HepG2 (cell line): ENCODE results near the gene HSPA5. TPM values are rescaled to one million over a fixed set of nuclear protein-coding genes. Genes with fewer than 3 reads are reported as not detected.
A peak's percentile ranks its signal among the peaks of the same experiment; 100 is the strongest.

Experiments used
- CREM ChIP-seq, 2 experiments: sonication (generic) in 1 of 2; formaldehyde crosslinking in 1 of 2; IDR thresholded peaks; 2 replicates each; pipeline versions ENCODE4 v1.4.0 to v1.6.1; 2016 to 2020; ENCODE audit warnings: antibody characterized with exemption in 1 of 2, mild to moderate bottlenecking in 1 of 2, missing genetic modification reagents in 1 of 2
- HNF4G ChIP-seq, 2 experiments: sonication (generic) in 1 of 2; formaldehyde crosslinking in 1 of 2; IDR thresholded peaks; 2 replicates each; pipeline versions ENCODE4 v1.4.0 to v1.6.1; 2011 to 2020; ENCODE audit warnings: borderline replicate concordance in 2 of 2, low read depth in 2 of 2, mild to moderate bottlenecking in 2 of 2, low read length in 1 of 2, missing genetic modification reagents in 1 of 2, moderate library complexity in 1 of 2
- KDM4B ChIP-seq: sonication (generic); formaldehyde crosslinking; IDR thresholded peaks from 2 replicates; pipeline ENCODE4 v1.4.0; 2020; ENCODE audit warnings: missing genetic modification reagents
- KDM6A ChIP-seq: IDR thresholded peaks from 2 replicates; pipeline ENCODE4 v1.6.1; 2016; ENCODE audit warnings: low read depth
- LRRFIP1 ChIP-seq: sonication (generic); formaldehyde crosslinking; conservative IDR thresholded peaks from 2 replicates; pipeline ENCODE4 v1.4.0; 2020; ENCODE audit warnings: missing genetic modification reagents
- MAFK ChIP-seq, 2 experiments: IDR thresholded peaks in 1 of 2; conservative IDR thresholded peaks in 1 of 2; 2 replicates each; pipeline ENCODE4 v1.6.1; 2011; ENCODE audit warnings: improper control_type of control experiment in 2 of 2, low read length in 2 of 2
- NFE2L2 ChIP-seq: fragments of 150-350 bp; IDR thresholded peaks from 2 replicates; pipeline ENCODE4 v1.6.1; 2014; ENCODE audit warnings: low read length
- RNF2 ChIP-seq: fragments of 450-650 bp; conservative IDR thresholded peaks from 2 replicates; pipeline ENCODE4 v1.6.1; 2016; ENCODE audit warnings: low read depth
- STAT5B ChIP-seq: sonication (generic); formaldehyde crosslinking; IDR thresholded peaks from 2 replicates; pipeline ENCODE4 v1.4.0; 2020; ENCODE audit warnings: missing genetic modification reagents
- ZBED4 ChIP-seq: sonication (generic); formaldehyde crosslinking; IDR thresholded peaks from 2 replicates; pipeline ENCODE4 v1.4.0; 2020; ENCODE audit warnings: missing genetic modification reagents, borderline replicate concordance
- ZFP36L1 ChIP-seq: sonication (generic); formaldehyde crosslinking; IDR thresholded peaks from 2 replicates; pipeline ENCODE4 v1.8.0; 2022; ENCODE audit warnings: mild to moderate bottlenecking, missing genetic modification reagents, moderate library complexity
- ZMAT5 ChIP-seq: sonication (generic); formaldehyde crosslinking; IDR thresholded peaks from 2 replicates; pipeline ENCODE4 v1.5.0; 2020; ENCODE audit warnings: mild to moderate bottlenecking, low read depth, missing genetic modification reagents, borderline replicate concordance
- ZNF276 ChIP-seq: sonication (generic); formaldehyde crosslinking; IDR thresholded peaks from 2 replicates; pipeline ENCODE4 v1.4.0; 2020; ENCODE audit warnings: mild to moderate bottlenecking, low read depth, missing genetic modification reagents
- ZNF430 ChIP-seq: sonication (generic); formaldehyde crosslinking; IDR thresholded peaks from 2 replicates; pipeline ENCODE4 v1.9.0; 2021; ENCODE audit warnings: mild to moderate bottlenecking, missing genetic modification reagents
- ZNF878 ChIP-seq: sonication (generic); formaldehyde crosslinking; IDR thresholded peaks from 2 replicates; pipeline ENCODE4 v1.8.1; 2023; ENCODE audit warnings: mild to moderate bottlenecking, missing genetic modification reagents, moderate library complexity
- ZSCAN9 ChIP-seq: IDR thresholded peaks from 2 replicates; pipeline ENCODE4 v1.6.1; 2016; ENCODE audit warnings: borderline replicate concordance
- polyA plus RNA-seq, 8 experiments: library from polyadenylated mRNA; depleted of rRNA in 3 of 8; stranded (reverse) in 7 of 8; unstranded in 1 of 8; fragments of >200 nt; fragmentation: Illumina TruSeq in 4 of 8; extraction: Trizol in 4 of 8; gene quantifications; 2 replicates each; pipeline versions ENCODE4 v1.2.1 to v1.2.3, GENCODE V29; 2011 to 2016; ENCODE audit warnings: low read depth in 4 of 8, missing spikeins in 1 of 8, mixed read lengths in 1 of 8; ENCODE audit not compliant: insufficient read depth in 1 of 8
- total RNA-seq, 5 experiments: library from RNA; depleted of rRNA; stranded (reverse); fragments of >200 nt; fragmentation: Illumina TruSeq; extraction: Trizol; gene quantifications; 2 replicates each; pipeline ENCODE4 v1.2.3, GENCODE V29; 2016; ENCODE audit warnings: low read depth in 1 of 5
- TF ChIP-seq, protein P1 (sequence below): sonication (generic); formaldehyde crosslinking; IDR thresholded peaks from 2 replicates; pipeline ENCODE4 v1.8.0; 2022; ENCODE audit warnings: mild to moderate bottlenecking, missing genetic modification reagents, moderate library complexity

The HSPA5 gene
- total and polyA plus RNA-seq, 2 of the 13 experiments (the other 11 are each of a cell fraction or from before 2014, with no cell fraction given) = 201 to 206 TPM

GRCh38 chr9:125200216-125201047 lies 40.7 kb downstream of the HSPA5 start, which contains the start of gene RABEPK (continued):
- TF ChIP-seq ZBED4 (CRISPR knock-in tag) (peak; percentile 69), LRRFIP1 (CRISPR knock-in tag) (no peak), NFE2L2 (no peak), ZNF276 (CRISPR knock-in tag) (peak; percentile 28; the same call in 1 of the 2 replicates), ZNF430 (no peak; the same call in 1 of the 2 replicates), MAFK (conservative IDR thresholded peaks at IDR 0.05 in 1 of 2, IDR thresholded peaks at IDR 0.05 in 1 of 2; ENCODE audit: low read length in 2 of 2) (no peak), STAT5B (CRISPR knock-in tag) (0 out of 2 replicates have a peak, but pooled peaks have one; percentile 14), ZMAT5 (CRISPR knock-in tag) (no peak), ZFP36L1 (CRISPR knock-in tag) (peak; percentile 87; the same call in 1 of the 2 replicates), KDM4B (CRISPR knock-in tag) (peak; percentile 37; the same call in 1 of the 2 replicates), ZSCAN9 (peak; percentile 67; the same call in 1 of the 2 replicates), RNF2 (no peak), KDM6A (CRISPR knock-in tag) (no peak), CREM (IDR thresholded peaks at IDR 0.05) (no peak), CREM (CRISPR knock-in tag; IDR thresholded peaks at IDR 0.05) (no peak), ZNF878 (CRISPR knock-in tag) (peak; percentile 72; the same call in 1 of the 2 replicates), HNF4G (IDR thresholded peaks at IDR 0.05; ENCODE audit: borderline replicate concordance, low read depth, low read length) (no peak; the same call in 1 of the 2 replicates), HNF4G (CRISPR knock-in tag; IDR thresholded peaks at IDR 0.05; ENCODE audit: borderline replicate concordance, low read depth) (no peak)
- TF ChIP-seq, protein P1, sequence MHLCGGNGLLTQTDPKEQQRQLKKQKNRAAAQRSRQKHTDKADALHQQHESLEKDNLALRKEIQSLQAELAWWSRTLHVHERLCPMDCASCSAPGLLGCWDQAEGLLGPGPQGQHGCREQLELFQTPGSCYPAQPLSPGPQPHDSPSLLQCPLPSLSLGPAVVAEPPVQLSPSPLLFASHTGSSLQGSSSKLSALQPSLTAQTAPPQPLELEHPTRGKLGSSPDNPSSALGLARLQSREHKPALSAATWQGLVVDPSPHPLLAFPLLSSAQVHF (CRISPR knock-in tag) = no peak
